Erythroblast (primary cell): ENCODE results near the gene RNU6-9.

Source experiments
- GATA1 ChIP-seq: IDR thresholded peaks from 2 replicates; pipeline ENCODE4 v1.6.1; 2011; ENCODE audit warnings: low read depth, mild to moderate bottlenecking, control low read depth, low read length, moderate library complexity
- POLR2A ChIP-seq: IDR thresholded peaks from 2 replicates; pipeline ENCODE4 v1.6.1; 2011; ENCODE audit warnings: mild to moderate bottlenecking, low read length

GRCh38 chr19:862581-863314 is 30.5 kb upstream of the RNU6-9 start:
- TF ChIP-seq POLR2A, result no peak
- no peak for TF ChIP-seq GATA1
